Large intestine (tissue), 3 donors: ENCODE data around the gene PGP. TPM values are rescaled to one million over a fixed set of nuclear protein-coding genes. Genes with fewer than 3 reads are reported as not detected.
A peak's percentile ranks its signal among the peaks of the same experiment; 100 is the strongest.

ENCODE experiments used
- DNase-seq, 2 donors: peaks; one replicate each; pipeline versions ENCODE4 v3.0.0 to v3.0.0-alpha.2; 2013
- H3K27ac ChIP-seq: one replicate; pipeline ENCODE4 v1.5.1; 2013; ENCODE audit warnings: low read length
- H3K27me3 ChIP-seq: 2 replicates; pipeline ENCODE4 v1.6.1; 2013; ENCODE audit warnings: low read length; ENCODE audit not compliant: control insufficient read depth, insufficient read depth
- H3K36me3 ChIP-seq: 2 replicates; pipeline ENCODE4 v1.6.1; 2013; ENCODE audit warnings: low read length; ENCODE audit not compliant: control insufficient read depth, insufficient read depth
- H3K4me1 ChIP-seq: one replicate; pipeline ENCODE4 v1.6.1; 2013; ENCODE audit warnings: low read length; ENCODE audit not compliant: control insufficient read depth, insufficient read depth
- H3K4me3 ChIP-seq: one replicate; pipeline ENCODE4 v1.5.1; 2013; ENCODE audit warnings: low read length
- H3K9me3 ChIP-seq: one replicate; pipeline ENCODE4 v1.6.1; 2013; ENCODE audit warnings: mild to moderate bottlenecking, low read depth, low read length, moderate library complexity; ENCODE audit not compliant: control insufficient read depth
- WGBS: methylation state at CpG from one replicate; pipeline ENCODE4 v1.1.5; 2013; ENCODE audit warnings: low lambda C conversion rate; ENCODE audit not compliant: insufficient coverage; 5-methylcytosine and 5-hydroxymethylcytosine counted together
- polyA plus RNA-seq: library from polyadenylated mRNA; unstranded; fragments of 120-200 nt; gene quantifications from one replicate; pipeline ENCODE4 v1.2.1, GENCODE V29; 2013

Gene PGP
- polyA plus RNA-seq, 1 donor, result 11.7 TPM

GRCh38 chr16:2223221-2223941, 8.7 kb upstream of the PGP start, which contains the start of gene E4F1:
Gene E4F1 (plus strand): TSS chr16:2223591. CDS start chr16:2223614, 23 bp downstream.
- no CpG with 5 or more reads among the region's 82 CpGs for WGBS
- peak; percentile 100 for DNase-seq

GRCh38 chr16:2216330-2216729, 1.7 kb upstream of the PGP start:
- no peak for DNase-seq
- Histone ChIP-seq H3K4me1 (peaks cover 16% of the 10 kb centered on the region), H3K9me3 (no peaks in the 10 kb centered on the region), H3K36me3 (peaks cover 6% of the 10 kb centered on the region), H3K4me3 (no peak overlapping the region), H3K27me3 (no peaks in the 10 kb centered on the region), H3K27ac (no peak overlapping the region)
- no CpG with 5 or more reads among the region's 4 CpGs for WGBS

More at GRCh38 chr16:2223221-2223941, 8.7 kb upstream of the PGP start, which contains the start of gene E4F1:
- peak within 1 kb of the TSS; percentile 74 for H3K27ac ChIP-seq
- peak within 1 kb of the TSS; percentile 85 for H3K4me3 ChIP-seq
- peaks cover 13% of the 10 kb centered on the region for H3K36me3 ChIP-seq
- H3K9me3 ChIP-seq, result peaks cover 2% of the 10 kb centered on the region
- no peaks in the 10 kb centered on the region for H3K27me3 ChIP-seq
- peaks cover 12% of the 10 kb centered on the region for H3K4me1 ChIP-seq

- no peak for DNase-seq
- Histone ChIP-seq H3K4me3 (peak overlapping the region; percentile 41), H3K27me3 (no peaks in the 10 kb centered on the region), H3K4me1 (peaks cover 16% of the 10 kb centered on the region), H3K27ac (peak overlapping the region; percentile 37), H3K36me3 (peaks cover 17% of the 10 kb centered on the region), H3K9me3 (peaks cover 2% of the 10 kb centered on the region)
- no CpG with 5 or more reads among the region's 98 CpGs for WGBS
Observed at GRCh38 chr16:2213817-2214718, 572 bp downstream of the PGP start.

- DNase-seq, result peak; percentile 48 to 73
Observed at GRCh38 chr16:2212362-2213324, 2.0 kb downstream of the PGP start.

GRCh38 chr16:2211923-2212347, 2.7 kb downstream of the PGP start:
- Histone ChIP-seq H3K27me3 (no peaks in the 10 kb centered on the region), H3K27ac (no peak overlapping the region), H3K4me3 (no peak overlapping the region), H3K36me3 (peaks cover 38% of the 10 kb centered on the region), H3K4me1 (peaks cover 16% of the 10 kb centered on the region), H3K9me3 (peaks cover 2% of the 10 kb centered on the region)
- DNase-seq, result no peak
- WGBS, result no CpG with 5 or more reads among the region's 11 CpGs

More at GRCh38 chr16:2212362-2213324, 2.0 kb downstream of the PGP start:
- peaks cover 16% of the 10 kb centered on the region for H3K4me1 ChIP-seq
- peaks cover 2% of the 10 kb centered on the region for H3K9me3 ChIP-seq
- no peaks in the 10 kb centered on the region for H3K27me3 ChIP-seq
- H3K4me3 ChIP-seq, result peak overlapping the region; percentile 41
- WGBS, result no CpG with 5 or more reads among the region's 19 CpGs
- H3K36me3 ChIP-seq, result peaks cover 31% of the 10 kb centered on the region
- no peak overlapping the region for H3K27ac ChIP-seq

GRCh38 chr16:2210386-2211365, 4.0 kb downstream of the PGP start, which contains the start of gene BRICD5:
Gene BRICD5 (minus strand): TSS chr16:2210863. CDS start chr16:2210833, 30 bp downstream.
- peaks cover 41% of the 10 kb centered on the region for H3K36me3 ChIP-seq
- no peak within 1 kb of the TSS for H3K4me3 ChIP-seq
- H3K4me1 ChIP-seq, result peaks cover 23% of the 10 kb centered on the region
- no peak within 1 kb of the TSS for H3K27ac ChIP-seq
- DNase-seq, result no peak
- no CpG with 5 or more reads among the region's 24 CpGs for WGBS
- H3K27me3 ChIP-seq, result no peaks in the 10 kb centered on the region
- H3K9me3 ChIP-seq, result peaks cover 2% of the 10 kb centered on the region

GRCh38 chr16:2210009-2210332, 4.7 kb downstream of the PGP start:
- DNase-seq, result no peak
- H3K9me3 ChIP-seq, result peaks cover 2% of the 10 kb centered on the region
- no CpG with 5 or more reads among the region's 17 CpGs for WGBS
- H3K36me3 ChIP-seq, result peaks cover 41% of the 10 kb centered on the region
- H3K4me3 ChIP-seq, result no peak overlapping the region
- H3K27ac ChIP-seq, result no peak overlapping the region
- no peaks in the 10 kb centered on the region for H3K27me3 ChIP-seq
- H3K4me1 ChIP-seq, result peaks cover 23% of the 10 kb centered on the region

- DNase-seq, result no peak
- H3K9me3 ChIP-seq, result peaks cover 2% of the 10 kb centered on the region
- H3K4me1 ChIP-seq, result peaks cover 26% of the 10 kb centered on the region
- peaks cover 41% of the 10 kb centered on the region for H3K36me3 ChIP-seq
- no peak overlapping the region for H3K27ac ChIP-seq
- H3K4me3 ChIP-seq, result no peak overlapping the region
- H3K27me3 ChIP-seq, result no peaks in the 10 kb centered on the region
- WGBS, result no CpG with 5 or more reads among the region's 29 CpGs
Observed at GRCh38 chr16:2209258-2210008, 5.2 kb downstream of the PGP start.
